ENCODE results near the gene TTC23.

The TTC23 gene

DNA sequence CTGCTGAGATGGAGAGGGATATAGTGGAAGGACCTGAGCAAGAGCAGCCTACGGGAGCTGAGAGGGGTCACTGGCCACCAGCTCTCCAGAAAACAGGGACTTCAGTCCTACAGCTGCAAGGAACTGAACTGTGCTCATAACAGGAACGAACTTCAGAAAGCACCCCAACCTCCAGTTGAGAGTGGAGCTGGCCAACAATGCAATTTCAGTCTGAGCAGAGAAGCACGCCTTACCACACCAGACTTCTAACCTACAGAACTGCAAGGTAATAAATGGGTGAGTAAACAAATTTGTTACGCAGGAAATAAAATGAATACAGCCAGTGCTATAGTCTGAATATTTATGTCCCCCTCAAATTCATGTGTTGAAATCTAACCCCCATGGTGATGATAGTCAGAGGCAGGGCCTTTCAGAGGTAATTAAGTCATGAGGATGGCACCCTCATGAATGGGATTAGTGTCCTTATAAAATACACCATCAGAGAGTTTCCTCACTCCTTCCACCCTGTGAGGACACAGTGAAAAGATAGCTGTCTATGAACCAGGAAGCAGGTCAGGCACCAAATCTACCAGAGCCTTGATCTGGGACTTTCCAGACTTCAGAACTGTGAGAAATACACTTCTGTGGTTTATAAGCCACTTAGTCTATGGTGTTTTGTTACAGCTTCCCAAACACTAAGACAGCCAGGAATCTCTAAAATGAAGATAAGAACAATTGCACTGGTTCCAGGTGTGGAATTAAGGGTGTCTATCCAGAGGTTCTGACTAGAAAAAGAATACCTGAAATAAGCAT lies 85.9 kb downstream of the TTC23 start:
- DNase-seq = no peak

GRCh38 chr15:99158626-99159412 lies 90.6 kb downstream of the TTC23 start:
- DNase-seq = no peak

DNA sequence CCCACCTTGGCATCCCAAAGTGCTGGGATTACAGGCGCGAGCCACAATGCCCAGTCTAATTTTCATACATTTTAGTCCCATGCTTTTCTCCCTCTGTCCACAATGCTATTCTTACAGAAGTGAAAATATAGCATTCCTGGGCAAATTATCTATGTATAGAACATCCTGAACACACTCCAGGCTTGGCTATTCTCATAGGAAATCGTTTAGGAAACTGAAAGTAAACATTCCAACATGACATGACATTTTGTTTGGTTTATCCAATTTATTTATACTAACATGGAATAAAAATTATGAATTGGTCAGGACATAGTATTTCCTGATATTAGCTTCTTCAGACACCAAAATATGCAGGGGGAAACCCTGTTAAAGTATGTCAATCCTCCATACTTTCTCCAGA lies 91.9 kb downstream of the TTC23 start:
- DNase-seq = no peak

GRCh38 chr15:99155961-99156443 lies 93.4 kb downstream of the TTC23 start:
- DNase-seq = no peak

DNA sequence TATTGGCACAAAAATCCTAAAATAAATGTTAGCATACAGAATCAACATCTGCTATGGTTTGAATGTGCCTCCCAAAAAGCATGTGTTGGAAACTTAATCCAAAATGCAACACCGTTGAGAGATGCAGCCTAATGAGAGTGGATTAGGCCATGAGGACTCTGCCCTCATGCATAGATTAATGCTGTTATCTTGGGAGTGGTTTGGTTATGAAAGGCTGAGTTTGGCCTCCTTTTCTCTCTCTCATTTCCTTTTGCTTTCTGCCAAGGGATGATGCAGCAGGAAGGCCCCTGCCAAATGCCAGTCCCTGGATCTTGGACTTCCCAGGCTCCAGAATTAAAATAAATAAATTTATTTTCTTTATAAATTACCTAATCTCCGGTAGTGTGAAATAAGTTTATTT lies 95.1 kb downstream of the TTC23 start:
- DNase-seq = no peak

GRCh38 chr15:99153026-99153535 lies 96.3 kb downstream of the TTC23 start:
- no peak for DNase-seq

DNA sequence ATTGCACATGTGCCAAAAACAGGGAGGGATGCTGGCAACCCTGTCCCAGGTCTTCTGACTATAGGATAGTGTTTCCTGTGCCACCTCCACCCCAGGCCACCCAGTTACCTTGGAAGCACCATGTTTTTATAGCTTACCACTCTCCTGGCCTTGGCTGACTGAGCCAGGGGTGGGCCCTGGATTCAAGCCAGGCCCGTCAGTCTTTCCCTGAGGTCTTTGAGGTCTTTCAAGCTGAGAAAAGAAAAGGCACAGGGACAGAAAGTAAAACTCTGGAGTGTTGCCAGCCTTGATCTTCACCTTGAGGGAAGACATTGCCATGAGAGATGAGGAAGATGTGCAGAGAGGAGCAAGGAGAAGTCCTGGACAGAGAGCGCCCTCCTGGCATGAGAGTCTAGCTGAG lies 98.2 kb downstream of the TTC23 start:
- DNase-seq = no peak

DNA sequence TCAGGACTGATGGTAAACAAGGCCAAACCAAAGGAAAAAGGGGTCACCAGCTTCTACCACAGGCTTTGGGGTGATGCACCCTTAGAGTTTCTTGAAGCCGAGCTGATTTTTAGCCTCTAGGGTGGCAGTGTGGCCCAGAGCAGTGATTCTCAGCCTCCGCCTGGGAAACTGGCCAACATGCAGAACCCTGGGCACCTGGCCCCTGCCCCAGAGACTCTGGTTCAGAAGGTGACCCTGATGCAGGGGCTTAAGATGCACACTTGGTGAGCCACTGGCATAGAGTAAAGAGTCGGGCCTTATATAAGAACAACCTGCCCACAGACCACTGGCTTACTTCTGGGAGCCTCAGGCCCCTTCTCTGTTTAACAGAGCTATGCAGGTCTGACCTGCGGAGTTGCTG lies 100.0 kb downstream of the TTC23 start:
- DNase-seq = no peak

DNA sequence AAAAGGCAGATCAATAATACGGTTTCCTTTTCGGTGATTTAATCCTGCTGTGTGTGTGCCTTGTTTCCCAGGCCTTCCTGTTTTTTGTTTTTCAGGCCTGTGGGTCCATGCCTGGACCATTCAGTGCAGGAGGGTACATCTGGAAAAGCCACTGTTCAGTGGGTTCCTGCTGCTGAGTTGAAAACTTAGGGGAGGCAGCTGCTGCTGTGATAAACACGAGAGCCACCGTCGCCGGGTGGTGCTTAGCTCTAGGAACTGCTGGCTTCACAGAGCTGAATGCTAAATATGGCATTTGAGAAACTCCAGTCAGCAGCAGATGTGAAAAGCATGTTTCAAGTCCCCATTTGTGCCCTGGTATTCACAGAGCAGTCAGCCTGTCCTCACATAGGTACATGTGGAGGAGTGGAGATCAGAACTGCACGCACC lies 100.5 kb downstream of the TTC23 start:
- DNase-seq = no peak

- DNase-seq = no peak
These were observed 102.7 kb downstream of the TTC23 start for GRCh38 chr15:99146661-99147060.

- DNase-seq = no peak
These were observed 103.6 kb downstream of the TTC23 start for GRCh38 chr15:99145778-99146177.

GRCh38 chr15:99145005-99145404 lies 104.4 kb downstream of the TTC23 start:
- DNase-seq = no peak

DNA sequence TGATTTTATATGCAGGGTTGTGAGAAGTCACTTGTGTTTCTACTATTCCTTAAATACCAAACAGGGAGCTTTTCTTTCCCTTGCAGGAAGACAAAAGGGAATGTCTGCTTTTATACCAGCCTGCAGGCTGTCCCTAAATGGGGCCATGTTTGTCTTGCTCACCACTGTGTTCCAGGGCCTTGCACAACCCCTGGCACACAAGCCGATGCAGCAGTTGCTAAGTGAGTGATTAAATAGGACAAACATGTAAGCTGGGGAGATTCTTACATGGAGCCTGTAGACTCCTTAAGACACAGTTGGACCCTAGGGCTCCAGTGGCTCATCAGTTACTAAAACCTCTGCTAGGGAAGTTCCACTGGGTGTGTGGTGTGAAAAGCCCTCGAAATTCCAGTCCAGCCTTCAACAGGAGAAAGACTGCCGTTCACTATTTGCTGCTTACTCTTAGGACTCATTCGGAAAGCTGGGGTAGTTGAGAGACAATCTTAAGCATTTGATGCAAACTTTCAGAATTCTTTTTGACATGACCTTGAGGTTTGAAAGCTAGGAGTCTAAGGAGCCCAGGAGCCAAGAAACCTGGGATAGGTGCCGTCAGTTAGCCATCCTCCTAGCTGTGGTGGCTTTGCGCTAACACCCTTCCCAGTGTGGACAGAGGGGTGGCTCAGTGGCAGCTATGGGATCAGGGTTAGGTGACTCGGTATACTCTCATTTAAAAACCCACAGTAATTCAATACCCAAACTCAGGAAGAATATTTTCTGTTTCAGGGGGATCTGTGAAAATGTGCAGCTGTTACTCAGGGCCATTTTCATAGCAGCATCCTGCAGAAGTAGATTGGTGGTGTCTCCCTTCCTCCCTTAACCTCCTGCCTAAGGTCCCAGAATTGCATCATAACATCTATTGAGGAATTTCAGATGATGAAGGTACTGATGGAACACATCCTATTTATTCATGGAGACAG lies 105.4 kb downstream of the TTC23 start:
- no peak for DNase-seq

GRCh38 chr15:99143242-99143641 lies 106.1 kb downstream of the TTC23 start:
- no peak for DNase-seq

- no peak for DNase-seq
These were observed 106.8 kb downstream of the TTC23 start for GRCh38 chr15:99142562-99142961.

DNA sequence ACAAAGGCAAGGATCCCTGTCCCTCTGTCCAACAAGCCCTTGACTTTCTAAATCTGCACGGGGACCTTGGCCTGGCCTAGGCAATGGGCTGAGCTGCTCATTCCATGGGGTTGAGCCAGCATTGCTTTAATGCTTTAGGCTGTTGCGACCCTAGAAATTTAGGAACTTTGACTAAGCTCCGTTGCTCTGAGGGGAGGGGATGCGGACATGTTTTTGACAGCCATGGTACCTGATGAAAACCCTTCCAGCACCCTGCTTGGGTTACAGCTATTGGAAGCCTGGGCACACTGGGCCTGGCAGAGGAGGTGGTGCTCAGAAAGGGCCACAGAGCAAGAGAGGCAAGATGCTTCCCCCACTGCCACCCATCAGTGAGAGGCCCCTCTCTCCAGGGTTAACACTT lies 107.4 kb downstream of the TTC23 start:
- DNase-seq = no peak

GRCh38 chr15:99140590-99140989 lies 108.8 kb downstream of the TTC23 start:
- no peak for DNase-seq

DNA sequence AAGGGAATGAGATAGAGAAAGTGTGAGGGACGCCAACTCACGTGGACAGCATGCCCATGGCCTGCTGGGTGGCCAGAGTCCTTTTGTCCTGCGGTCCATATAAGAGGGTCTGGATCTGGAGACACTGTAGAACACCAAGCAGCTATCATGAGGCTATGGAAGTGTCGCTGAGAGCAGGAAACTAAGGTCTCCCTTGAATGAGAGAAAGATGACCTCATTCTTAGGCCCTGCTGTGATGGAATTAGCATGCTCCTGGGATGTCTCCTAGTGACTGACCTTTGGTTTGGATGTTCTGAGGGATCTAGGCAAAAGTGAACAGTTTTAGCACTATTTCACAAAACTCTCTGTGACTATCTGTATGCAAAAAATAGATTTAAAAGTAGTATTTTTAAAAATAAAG lies 110.1 kb downstream of the TTC23 start:
- no peak for DNase-seq

DNA sequence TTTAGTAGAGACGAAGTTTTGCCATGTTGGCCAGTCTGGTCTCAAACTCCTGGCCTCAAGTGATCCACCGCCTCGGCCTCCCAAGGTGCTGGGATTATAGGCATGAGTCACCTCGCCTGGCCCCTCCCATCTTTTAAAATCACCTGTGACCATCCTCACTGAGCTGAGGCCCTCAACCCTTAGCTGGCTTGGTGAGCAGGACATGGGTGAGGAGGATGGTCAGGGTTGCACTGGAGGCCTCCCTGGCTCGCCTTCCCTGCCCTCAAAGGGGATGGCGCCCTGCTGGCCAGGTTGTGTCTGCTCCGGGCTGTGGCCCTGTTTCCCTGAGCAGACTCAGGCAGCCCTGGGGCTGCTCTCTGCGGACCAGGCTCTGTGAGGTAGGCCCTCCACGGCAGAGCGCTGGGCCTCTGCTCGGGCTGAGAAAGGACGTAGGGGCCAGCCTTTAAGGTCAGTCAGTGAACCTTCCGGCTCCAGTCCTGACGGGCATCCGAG lies 110.8 kb downstream of the TTC23 start:
- DNase-seq = no peak

DNA sequence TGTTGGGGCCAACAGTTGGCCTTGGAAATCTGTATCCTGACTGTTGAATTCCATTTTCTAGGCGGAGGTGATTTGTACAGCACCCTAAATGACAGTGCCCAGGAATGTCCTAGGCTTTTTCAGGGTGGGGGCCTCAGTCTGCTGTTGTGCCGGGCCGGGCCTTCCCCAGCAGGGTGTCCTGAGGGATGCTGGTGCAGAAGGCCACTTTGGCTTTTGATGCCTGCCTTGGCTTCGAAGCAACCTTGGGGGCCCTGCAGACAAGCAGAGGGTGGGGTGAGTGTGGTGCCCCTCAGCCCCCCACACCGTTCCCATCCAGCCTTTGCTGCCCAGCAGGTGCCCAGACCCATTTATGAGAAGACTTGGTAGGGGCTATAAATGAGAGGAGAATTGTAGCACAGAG lies 111.5 kb downstream of the TTC23 start:
- DNase-seq = no peak

GRCh38 chr15:99137111-99137546 lies 112.3 kb downstream of the TTC23 start:
- no peak for DNase-seq

GRCh38 chr15:99135194-99135593 lies 114.2 kb downstream of the TTC23 start:
- DNase-seq = no peak
